IPS-20b (cell line): ENCODE results near the gene LRCOL1.
A peak's percentile ranks its signal among the peaks of the same experiment; 100 is the strongest.
"Not testable (repeated sequence)": the region's sequence is repeated elsewhere in the genome, so short reads cannot be mapped to it uniquely, and the experiment has no call there.

ENCODE experiments used
- H3K27ac ChIP-seq: one replicate; pipeline ENCODE4 v1.5.1; 2013; ENCODE audit warnings: low read length
- H3K27me3 ChIP-seq: 2 replicates; pipeline ENCODE4 v1.6.1; 2013; ENCODE audit warnings: mild to moderate bottlenecking, low read length, inconsistent platforms; ENCODE audit not compliant: insufficient read depth
- H3K36me3 ChIP-seq: 2 replicates; pipeline ENCODE4 v1.6.1; 2013; ENCODE audit warnings: low read depth, mild to moderate bottlenecking, inconsistent platforms, low read length, moderate library complexity; ENCODE audit not compliant: insufficient read depth
- H3K4me1 ChIP-seq: 2 replicates; pipeline ENCODE4 v1.6.1; 2013; ENCODE audit warnings: mild to moderate bottlenecking, control low read depth, inconsistent platforms, low read length, moderate library complexity; ENCODE audit not compliant: insufficient read depth
- H3K4me3 ChIP-seq: 2 replicates; pipeline ENCODE4 v1.5.1; 2013; ENCODE audit warnings: mild to moderate bottlenecking, low read length, inconsistent platforms
- H3K9ac ChIP-seq: 2 replicates; pipeline ENCODE4 v1.6.1; 2013; ENCODE audit warnings: low read depth, mild to moderate bottlenecking, inconsistent platforms, low read length, moderate library complexity
- H3K9me3 ChIP-seq: 2 replicates; pipeline ENCODE4 v1.6.1; 2013; ENCODE audit warnings: mild to moderate bottlenecking, low read depth, low read length, inconsistent platforms; ENCODE audit not compliant: insufficient read depth

LRCOL1 gene

DNA sequence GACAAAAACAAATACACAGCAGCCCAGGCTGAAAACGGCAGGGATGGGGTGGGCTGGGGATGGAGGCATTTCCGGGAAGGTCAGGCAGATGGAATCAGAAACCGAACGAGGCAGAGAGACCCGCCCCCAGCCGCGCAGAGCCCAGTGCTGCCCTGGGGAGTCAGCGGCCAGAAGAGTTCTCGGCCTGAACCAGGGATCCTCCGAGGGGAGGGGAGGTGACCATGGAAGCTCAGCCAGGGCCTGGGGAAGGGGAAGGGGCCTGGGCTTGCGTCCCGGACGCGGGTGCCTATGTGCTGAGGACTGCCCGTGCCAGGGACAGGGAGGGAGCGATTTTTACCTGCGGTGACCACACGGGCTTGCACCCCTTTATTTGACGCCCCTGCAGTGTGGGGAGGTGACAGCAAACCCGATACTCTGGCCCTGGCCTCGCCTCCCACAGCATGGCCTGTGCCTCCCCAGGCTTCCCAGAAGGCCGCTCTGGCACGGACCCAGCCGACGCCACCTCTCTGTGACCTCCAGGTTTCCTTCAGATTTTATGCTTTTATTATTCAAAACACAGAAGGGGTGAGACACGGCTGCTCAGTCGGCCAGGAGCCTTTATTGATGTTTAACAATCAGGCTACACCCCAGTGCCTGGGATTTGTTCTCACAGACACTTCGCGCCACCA lies 7.7 kb downstream of the LRCOL1 start:
- Histone ChIP-seq H3K27ac (no peak overlapping the region), H3K27me3 (peaks cover 85% of the 10 kb centered on the region), H3K4me1 (no peaks in the 10 kb centered on the region), H3K9ac (no peak overlapping the region), H3K4me3 (no peak overlapping the region), H3K9me3 (no peaks in the 10 kb centered on the region), H3K36me3 (no peaks in the 10 kb centered on the region)

DNA sequence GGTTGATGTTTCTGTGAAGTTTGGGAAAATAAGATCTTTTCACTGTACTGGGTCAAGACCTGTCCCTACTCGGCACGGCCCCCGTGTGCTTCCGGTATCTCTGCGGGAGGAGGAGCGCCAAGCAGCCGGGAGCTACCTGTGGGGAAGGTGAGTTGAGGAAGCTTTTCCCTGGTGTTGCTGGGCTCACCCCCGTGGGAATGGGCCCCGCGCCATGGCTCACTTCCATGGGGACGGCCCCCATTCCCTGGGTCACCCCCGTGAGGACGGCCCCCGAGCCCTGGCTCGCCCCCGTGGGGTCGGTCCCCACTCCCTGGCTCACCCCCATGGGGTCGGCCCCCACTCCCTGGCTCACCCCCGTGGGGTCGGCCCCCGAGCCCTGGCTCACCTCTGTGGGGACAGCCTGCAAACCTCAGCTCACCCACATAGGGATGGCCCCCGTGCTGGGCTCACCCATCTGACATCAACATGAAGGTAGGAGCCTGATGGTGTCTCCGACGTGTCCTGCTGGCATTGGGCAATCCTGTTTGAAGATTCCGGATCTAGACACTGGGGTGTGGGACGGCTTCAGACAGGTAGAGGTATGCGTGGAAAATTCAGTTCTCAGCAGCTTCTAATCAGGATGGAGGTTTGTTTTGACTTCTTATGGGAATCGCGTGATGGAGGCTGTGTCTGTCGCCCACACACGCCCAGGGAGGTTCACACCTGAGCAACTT lies 9.1 kb downstream of the LRCOL1 start:
- peaks cover 85% of the 10 kb centered on the region for H3K27me3 ChIP-seq
- no peaks in the 10 kb centered on the region for H3K4me1 ChIP-seq
- no peaks in the 10 kb centered on the region for H3K36me3 ChIP-seq
- H3K4me3 ChIP-seq, result no peak overlapping the region
- H3K27ac ChIP-seq, result no peak overlapping the region
- H3K9ac ChIP-seq, result no peak overlapping the region
- no peaks in the 10 kb centered on the region for H3K9me3 ChIP-seq

DNA sequence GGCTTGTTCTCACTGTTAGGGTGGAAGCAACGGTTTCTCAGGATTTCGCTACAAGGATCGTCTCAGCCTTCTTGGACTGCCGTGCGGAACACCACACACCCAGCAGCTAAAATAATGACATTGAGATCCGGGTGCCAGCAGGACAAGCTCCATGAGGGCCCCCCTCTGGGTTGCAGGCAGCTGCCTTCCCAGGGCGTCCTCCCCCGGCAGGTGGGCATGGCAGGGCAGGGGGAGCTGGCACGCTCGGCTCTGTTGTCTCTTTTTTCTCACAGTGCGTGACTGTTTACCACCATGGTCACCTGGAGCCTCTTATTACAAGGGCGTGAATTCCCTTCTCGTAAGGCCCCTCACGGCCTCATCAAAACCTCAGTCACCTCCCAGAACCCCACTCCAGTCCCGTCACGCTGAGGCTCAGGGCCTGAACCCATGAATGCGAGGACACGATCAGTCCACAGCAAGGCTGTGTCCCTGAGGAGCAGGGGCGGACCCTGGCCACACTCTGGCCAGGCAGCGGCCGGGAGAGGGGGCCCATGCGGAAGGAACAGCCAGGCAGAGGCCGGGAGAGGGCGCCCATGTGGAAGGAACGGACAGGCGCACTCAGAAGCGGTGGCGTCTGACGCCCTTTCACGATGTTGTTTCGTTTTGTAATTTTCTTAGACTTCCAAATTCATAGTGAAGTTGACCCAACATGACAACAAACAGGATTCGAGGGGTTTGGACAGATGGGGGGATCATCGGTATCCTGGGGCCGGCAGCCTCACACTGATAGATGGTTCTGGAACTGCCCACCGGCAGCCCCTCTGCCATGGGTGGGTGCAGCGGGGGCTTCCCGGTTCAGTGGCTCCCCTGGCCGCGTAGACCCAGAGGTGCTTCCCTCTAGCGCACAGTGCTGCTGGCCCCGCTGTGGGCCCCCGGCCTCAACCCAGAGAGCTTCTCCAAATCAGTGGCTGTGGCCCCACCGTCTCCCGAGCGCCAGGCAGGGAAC lies 10.0 kb downstream of the LRCOL1 start:
- H3K9me3 ChIP-seq, result no peaks in the 10 kb centered on the region
- H3K4me1 ChIP-seq, result no peaks in the 10 kb centered on the region
- no peaks in the 10 kb centered on the region for H3K36me3 ChIP-seq
- H3K9ac ChIP-seq, result no peak overlapping the region
- no peak overlapping the region for H3K27ac ChIP-seq
- H3K4me3 ChIP-seq, result peak overlapping the region; percentile 55; the same call in 1 of the 2 replicates
- peaks cover 85% of the 10 kb centered on the region for H3K27me3 ChIP-seq

DNA sequence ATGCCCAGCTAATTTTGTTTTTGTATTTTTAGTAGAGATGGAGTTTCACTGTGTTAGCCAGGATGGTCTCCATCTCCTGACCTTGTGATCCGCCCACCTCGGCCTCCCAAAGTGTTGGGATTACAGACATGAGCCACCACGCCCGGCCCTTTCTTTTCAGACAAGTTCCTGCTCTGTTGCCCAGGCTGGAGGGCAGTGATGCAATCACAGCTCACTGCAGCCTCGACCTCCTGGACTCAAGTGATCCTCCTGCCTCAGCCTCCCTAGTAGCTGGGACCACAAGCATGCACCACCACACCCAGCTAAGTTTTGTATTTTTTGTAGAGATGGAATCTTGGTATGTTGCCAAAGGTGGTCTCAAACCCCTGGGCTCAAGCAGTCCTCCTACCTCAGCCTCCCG lies 10.9 kb downstream of the LRCOL1 start:
- not testable (repeated sequence) for H3K9ac ChIP-seq, H3K4me3 ChIP-seq, H3K27ac ChIP-seq, H3K4me1 ChIP-seq, H3K36me3 ChIP-seq, H3K9me3 ChIP-seq
- H3K27me3 ChIP-seq, result peaks cover 83% of the 10 kb centered on the region

DNA sequence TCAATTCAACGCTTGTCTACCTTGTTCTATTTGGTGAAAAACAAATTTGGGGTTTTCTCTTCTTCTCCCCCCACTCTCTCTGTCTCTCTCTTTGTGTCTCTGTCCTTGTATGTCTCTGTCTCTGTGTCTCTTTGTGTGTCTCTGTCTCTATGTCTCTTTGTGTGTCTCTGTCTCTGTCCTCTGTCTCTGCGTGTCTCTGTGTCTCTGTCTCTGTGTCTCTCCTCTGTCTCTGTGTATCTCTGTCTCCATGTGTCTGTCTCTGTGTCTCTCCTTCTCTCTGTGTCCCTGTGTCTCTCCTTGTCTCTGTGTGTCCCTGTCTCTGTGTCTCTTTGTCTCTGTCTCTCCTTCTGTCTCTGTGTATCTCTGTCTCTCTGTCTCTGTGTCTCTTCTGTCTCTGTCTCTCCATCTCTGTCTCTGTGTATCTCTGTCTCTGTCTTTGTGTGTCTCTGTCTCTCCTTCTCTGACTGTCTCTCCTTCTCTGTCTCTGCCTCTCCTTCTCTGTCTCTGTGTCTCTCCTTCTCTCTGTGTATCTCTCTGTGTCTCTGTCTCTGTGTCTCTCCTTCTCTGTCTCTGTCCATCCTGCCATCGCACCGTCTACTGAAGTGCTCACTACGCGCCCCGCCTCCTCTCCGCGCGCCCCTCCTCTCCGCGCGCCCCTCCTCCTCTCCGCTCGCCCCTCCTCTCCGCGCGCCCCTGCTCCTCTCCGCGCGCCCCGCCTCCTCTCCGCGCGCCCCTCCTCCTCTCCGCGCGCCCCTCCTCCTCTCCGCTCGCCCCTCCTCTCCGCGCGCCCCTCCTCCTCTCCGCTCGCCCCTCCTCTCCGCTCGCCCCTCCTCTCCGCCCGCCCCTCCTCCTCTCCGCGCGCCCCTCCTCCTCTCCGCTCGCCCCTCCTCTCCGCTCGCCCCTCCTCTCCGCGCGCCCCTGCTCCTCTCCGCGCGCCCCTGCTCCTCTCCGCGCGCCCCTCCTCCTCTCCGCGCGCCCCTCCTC lies 12.8 kb downstream of the LRCOL1 start:
- Histone ChIP-seq H3K36me3 (no peaks in the 10 kb centered on the region), H3K9me3 (no peaks in the 10 kb centered on the region), H3K27me3 (peaks cover 83% of the 10 kb centered on the region), H3K27ac (no peak overlapping the region), H3K9ac (no peak overlapping the region), H3K4me3 (peak overlapping the region; percentile 49), H3K4me1 (no peaks in the 10 kb centered on the region)

DNA sequence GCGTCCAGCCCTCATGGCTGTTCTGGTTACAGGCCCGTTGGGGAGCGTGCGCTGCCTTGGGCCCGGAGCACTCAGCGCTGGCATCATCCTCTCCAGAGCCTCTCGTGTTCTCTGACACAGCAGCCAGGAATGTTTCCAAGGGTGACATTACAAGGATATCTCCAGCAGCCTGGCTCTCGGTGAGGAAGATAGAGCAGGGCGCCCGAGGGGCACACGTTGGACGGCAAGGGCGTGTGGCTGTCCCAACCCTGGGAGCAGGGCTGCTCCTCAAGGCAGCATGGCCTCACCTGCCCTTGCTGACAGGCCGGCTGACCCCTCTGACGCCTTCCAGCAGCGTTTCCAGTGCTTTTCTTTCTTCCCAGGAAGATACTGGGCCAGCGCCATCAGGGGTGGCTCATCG lies 14.4 kb downstream of the LRCOL1 start:
- no peaks in the 10 kb centered on the region for H3K9me3 ChIP-seq
- no peaks in the 10 kb centered on the region for H3K36me3 ChIP-seq
- H3K4me3 ChIP-seq, result no peak overlapping the region
- H3K27ac ChIP-seq, result no peak overlapping the region
- H3K4me1 ChIP-seq, result no peaks in the 10 kb centered on the region
- no peak overlapping the region for H3K9ac ChIP-seq
- H3K27me3 ChIP-seq, result peaks cover 80% of the 10 kb centered on the region

DNA sequence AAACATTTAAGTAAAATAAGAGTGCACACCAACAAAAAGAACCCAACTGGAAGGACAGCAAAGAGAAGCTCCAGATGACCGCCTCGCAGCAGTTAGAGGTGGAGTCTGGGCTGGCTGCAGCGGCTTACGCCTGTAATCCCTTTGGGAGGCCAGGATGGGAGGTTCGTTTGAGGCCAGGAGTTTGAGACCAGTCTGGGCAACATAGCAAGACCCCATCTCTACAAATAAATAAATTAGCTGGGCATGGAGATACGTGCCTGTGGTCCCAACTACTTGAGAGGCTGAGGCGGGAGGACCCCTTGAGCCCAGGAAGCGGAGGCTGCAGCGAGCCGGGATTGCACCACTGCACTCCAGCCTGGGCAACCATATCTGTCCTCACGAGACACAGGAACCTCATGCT lies 15.2 kb downstream of the LRCOL1 start:
- Histone ChIP-seq H3K4me3 (no peak overlapping the region), H3K27me3 (peaks cover 80% of the 10 kb centered on the region)

DNA sequence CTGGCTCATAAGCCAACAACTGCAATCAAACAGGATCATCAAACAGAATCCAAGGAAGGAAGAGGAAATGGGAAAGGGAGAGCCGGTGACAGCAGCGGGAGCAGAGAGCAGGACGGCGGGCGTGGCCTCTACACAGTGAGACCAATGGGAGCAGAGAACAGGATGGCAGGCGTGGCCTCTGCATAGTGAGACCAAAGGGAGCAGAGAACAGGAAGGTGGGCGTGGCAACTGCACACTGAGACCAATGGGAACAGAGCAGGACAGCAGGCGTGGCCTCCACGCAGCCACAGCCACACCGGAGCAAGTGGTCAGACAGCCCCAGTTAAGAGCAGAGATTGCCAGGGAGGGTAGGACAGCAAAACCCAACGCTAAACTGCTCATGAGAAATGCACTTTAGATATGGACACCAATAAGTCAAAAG lies 16.4 kb downstream of the LRCOL1 start:
- H3K27ac ChIP-seq, result no peak overlapping the region
- no peak overlapping the region for H3K9ac ChIP-seq
- no peaks in the 10 kb centered on the region for H3K4me1 ChIP-seq
- peaks cover 83% of the 10 kb centered on the region for H3K27me3 ChIP-seq
- H3K36me3 ChIP-seq, result no peaks in the 10 kb centered on the region
- no peak overlapping the region for H3K4me3 ChIP-seq
- H3K9me3 ChIP-seq, result no peaks in the 10 kb centered on the region

More for the DNA sequence above, 15.2 kb downstream of the LRCOL1 start:
- no peak overlapping the region for H3K27ac ChIP-seq
- no peaks in the 10 kb centered on the region for H3K9me3 ChIP-seq
- H3K36me3 ChIP-seq, result no peaks in the 10 kb centered on the region
- no peaks in the 10 kb centered on the region for H3K4me1 ChIP-seq
- no peak overlapping the region for H3K9ac ChIP-seq

DNA sequence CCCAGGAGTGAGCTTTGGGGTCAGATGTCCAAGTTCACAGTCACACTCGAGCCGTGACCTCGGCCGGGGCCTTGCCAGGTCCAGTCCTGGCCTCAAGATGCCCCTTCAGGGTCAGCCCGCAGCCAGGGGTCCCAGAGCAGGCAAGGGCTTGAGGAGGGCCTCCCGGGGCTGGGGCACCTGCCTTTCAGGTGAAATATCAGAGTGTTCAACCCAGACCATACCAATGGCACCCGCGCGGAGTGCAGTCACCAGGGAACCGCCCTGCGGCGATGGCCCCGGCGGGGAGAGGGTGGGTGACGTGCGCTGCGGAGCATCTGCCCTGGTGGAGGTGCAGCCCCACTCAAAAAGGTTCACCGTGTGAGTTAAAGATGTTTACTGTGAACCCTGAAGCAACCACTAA lies 16.9 kb downstream of the LRCOL1 start:
- H3K4me3 ChIP-seq, result no peak overlapping the region
- no peak overlapping the region for H3K27ac ChIP-seq
- H3K9me3 ChIP-seq, result no peaks in the 10 kb centered on the region
- H3K4me1 ChIP-seq, result no peaks in the 10 kb centered on the region
- peaks cover 87% of the 10 kb centered on the region for H3K27me3 ChIP-seq
- no peaks in the 10 kb centered on the region for H3K36me3 ChIP-seq
- no peak overlapping the region for H3K9ac ChIP-seq

DNA sequence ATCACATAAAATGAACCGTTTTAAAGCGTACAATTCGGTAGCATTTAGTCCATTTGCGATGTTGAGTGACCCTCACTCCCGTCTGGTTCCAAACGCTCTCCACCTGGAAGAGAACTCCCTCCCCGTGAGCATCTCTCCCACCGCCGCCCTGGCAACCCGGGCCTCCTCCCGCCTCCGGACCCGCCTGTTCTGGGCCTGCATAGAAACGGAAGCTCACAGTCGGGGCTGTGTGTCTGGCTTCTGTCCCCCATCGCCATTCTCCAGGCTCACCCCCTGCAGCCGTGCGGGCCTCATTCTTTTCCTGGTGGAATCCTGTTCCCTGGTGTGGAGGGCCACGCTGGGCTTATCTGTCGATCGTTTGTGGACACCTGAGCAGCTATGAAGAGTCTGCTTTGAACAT lies 17.3 kb downstream of the LRCOL1 start:
- H3K4me3 ChIP-seq, result no peak overlapping the region
- H3K27me3 ChIP-seq, result peaks cover 91% of the 10 kb centered on the region
- no peak overlapping the region for H3K27ac ChIP-seq
- no peaks in the 10 kb centered on the region for H3K36me3 ChIP-seq
- no peak overlapping the region for H3K9ac ChIP-seq
- H3K9me3 ChIP-seq, result no peaks in the 10 kb centered on the region
- H3K4me1 ChIP-seq, result no peaks in the 10 kb centered on the region
